Iris pigment epithelial cell (primary cell): ENCODE measurements around the gene KIF6.
"Not testable (repeated sequence)": the region's sequence is repeated elsewhere in the genome, so short reads cannot be mapped to it uniquely, and the experiment has no call there.

Experiments
- DNase-seq: peaks from one replicate; pipeline ENCODE4 v3.0.0-alpha.2; 2011; ENCODE audit warnings: low read depth

The KIF6 gene

DNA sequence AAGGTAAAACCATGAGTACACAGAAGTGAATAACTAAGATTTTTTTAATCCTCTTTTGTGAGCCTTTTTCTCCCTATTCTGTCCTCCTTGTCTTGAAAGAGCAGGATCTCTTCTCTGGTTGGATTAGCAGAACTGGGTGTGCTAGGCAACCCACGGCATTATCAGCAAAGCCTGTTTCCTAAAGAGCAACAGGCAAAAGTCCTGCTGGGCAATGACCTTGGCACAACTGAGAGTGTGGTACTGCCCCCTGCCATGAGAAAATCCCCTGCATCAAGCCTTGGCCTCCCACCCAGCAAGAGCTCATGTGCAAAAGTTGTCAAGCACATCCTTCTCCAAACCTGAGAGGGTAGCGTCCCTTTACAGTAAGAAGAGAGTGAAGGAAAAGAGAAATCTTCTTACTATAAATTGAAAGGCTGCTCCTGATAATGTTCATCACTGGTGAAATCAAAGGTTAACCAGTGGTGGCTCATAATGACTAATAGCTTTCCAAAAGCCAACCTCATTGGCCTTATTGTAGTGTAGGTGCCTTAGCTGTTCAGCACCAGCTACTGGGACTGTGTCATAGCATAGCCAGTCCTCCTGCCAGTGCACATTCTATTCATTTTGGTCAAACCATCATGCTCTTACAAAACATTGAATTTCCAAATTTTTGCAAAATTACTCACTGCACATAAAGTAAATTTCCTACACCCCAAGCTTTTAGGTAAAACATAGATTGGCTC lies 17.1 kb downstream of the KIF6 start:
- no peak for DNase-seq

DNA sequence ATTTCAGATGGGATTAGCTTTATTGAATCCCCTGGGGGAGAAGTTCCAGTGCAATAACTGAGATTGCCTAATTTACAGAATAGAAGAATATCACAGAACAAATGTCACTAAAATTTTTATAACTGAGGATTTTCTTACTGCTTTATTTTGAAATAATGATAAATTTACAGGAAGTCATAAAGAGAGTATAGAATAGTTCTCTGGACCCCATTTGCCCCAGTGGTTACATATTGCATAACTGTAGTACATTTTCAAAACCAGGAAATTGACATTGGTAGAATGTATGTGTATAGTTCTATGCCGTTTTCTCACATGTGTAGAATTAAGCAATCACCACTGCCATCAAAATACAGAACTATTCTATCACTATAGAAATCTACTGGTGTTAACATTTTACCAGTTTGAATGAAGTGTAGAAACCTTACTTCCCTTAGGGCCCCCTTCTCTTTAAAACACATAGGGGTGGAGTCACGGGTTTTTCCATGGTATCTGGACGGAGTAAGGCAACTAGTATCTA lies 18.3 kb downstream of the KIF6 start:
- no peak for DNase-seq

- DNase-seq: no peak
These were observed 22.9 kb downstream of the KIF6 start for GRCh38 chr6:39702265-39702664.

DNA sequence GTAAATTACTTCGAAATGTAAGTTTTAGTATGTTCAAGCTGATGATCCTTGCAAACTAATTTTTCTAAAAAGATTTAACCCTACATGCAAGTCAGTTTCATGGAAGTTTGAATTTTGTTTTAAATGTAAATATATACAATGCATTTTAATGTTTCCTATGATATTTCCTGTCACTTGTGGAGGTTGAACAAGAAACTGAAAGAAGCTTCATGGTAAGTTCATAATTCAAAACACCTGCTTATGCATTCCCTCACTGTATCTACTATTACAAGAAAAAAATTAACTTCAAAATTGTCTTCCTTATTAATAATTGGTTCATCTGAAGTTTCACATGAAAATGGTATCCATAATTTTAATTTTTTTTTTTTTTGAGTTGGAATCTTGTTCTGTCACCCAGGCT lies 24.8 kb downstream of the KIF6 start:
- DNase-seq: no peak

- DNase-seq: no peak
These were observed 26.4 kb downstream of the KIF6 start for GRCh38 chr6:39698789-39699188.

DNA sequence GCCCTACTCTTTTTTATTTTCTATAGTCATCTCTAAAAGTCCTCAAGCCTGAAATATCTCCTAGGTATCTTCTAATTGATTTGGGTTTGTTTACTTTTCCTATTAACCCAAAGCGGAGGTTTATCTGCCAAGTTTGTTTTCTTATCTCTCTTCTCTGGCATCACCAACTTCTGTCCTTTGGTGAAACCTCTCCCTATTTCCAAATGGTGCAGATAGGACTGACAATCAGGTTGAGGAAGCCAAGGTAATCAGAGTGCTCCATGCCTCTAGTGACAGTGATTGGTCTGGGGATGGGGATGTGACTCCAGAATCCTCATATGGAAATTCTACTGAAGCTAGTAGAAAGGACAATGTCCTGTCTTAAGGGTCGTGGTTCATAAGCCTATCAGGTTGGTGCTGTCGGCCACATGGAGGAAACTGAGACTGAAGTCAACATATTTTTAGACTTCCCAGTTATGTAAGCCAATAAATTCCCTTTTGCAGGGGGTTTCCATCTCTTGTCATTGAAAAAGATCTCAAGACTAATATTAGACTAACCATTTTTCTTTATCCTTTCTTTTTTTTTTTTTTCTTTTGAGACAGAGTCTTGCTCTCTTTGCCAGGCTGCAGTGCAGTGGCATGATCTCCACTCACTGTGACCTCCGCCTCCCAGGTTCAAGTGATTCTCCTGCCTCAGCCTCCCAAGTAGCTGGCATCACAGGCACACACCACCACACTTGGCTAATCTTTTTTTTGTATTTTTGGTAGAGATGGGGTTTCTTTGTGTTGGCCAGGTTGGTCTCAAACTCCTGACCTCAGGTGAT lies 28.0 kb downstream of the KIF6 start:
- no peak for DNase-seq

DNA sequence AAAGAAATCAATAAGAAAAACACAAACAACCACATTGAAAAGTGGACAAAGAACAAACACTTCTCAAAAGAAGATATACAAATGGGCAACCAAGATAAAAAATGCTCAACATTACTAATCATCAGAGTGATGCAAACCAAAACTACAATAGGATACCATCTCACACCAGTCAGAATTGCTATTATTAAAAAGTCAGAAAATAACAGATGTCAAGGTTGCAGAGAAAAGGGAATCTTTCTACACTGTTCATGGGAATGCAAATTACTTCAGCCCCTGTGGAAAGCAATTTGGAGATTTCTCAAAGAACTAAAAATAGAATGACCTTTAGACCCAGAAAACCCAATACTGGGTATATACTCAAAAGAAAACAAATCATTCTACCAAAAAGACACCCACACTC lies 29.8 kb downstream of the KIF6 start:
- no peak for DNase-seq

DNA sequence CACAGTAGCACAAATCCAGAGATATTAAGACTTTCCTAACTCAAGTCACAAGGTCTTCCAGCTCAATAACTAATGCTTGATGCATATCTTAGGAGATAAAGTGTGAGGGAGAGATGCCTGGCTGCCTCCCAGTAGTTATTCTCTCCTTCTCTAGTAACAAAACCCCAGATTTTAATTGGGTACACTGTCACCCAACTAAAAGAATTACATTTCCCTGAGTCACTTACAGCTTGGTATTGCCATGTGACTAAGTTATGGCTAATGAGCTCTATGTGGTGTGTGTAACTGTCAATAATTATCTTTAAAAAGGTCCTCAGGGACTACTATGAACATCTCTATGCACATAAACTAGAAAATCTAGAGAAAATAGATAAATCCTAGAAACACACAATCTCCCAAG lies 32.0 kb downstream of the KIF6 start:
- DNase-seq: no peak

DNA sequence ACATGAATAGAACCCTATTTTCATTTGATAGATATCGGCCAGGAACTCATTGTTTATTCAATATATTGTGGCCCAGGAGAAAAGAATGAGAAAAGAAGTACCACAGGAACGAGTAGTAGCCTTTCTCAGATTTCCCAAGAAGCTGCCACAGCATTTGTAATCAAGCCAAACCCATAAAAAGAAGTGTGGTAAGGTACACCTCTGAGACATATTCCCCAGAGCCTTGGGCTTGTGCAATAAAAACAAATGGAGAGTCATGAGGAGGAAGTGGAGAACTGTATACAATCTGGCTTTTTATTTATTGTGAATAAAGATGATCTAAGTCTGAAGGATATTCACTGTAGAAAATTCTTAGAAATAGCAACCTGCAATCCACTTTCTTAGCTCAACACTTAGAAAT lies 36.7 kb downstream of the KIF6 start:
- peak; percentile 89 for DNase-seq

GRCh38 chr6:39686976-39687375 lies 38.2 kb downstream of the KIF6 start:
- no peak for DNase-seq

DNA sequence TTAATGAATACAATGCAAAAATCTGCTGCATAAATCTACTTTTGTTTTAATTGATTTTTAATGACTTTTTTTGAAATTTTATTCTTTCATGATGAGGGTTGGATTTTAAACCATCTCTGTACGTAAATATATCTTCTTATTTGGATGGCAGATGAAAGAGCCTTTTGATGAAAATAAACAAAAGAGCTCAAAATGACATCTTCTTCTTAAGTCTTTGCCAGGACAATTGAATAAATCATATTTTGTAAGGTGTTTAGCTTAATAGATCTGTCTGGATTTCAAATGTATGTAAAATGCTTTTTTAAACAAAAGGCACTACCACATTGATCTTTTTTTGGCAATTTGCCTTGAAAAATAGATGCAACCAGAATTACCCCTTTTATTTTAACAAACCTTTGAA lies 39.3 kb downstream of the KIF6 start:
- DNase-seq: no peak

DNA sequence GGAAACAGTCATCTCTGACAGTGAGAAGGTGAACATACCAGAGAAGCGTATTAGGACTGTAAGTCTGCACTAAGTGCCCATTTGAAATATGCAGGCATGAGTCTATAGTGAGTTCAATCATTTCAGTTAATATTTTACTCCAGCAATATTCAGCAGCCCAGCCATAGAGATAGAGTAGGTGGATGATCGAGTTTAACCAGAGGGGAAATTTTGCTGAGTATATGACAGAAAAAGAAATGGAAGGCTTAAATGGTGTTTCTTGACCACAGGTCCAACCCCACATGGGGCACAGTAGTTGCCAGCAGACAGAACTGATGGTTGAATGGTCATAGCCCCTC lies 39.8 kb downstream of the KIF6 start:
- no peak for DNase-seq

DNA sequence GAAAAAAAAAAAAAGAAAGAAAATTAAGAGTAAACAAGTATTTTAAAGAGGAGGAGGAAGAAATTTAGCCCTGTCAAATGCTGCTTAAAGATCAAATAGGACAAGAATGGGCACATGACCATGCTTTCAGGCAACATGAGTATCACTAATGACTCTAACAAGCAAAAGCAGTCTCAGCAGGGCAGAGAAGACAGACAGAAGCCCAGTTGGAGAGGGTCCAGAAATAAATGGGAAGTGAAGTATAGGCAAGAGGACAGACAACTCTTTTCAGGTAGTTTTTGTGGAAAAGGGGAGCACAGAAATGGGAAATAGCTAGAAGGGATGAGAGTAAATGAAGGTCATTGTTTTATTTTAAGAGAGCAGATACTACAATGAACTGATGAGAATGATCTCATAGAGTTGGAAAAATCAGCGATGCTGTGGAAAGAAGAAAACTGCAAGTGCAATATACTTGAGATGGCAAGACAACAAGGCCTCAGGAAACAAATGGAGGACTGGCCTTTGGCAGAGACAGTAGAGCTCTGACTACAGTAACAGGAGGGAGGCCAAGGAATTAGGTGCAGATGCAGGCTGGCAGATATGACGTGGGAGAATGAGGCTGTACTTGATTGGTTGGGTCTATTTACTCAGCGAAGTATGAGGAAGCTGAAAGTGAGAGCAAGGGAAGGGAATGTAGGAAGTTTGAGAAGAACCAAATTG lies 40.3 kb downstream of the KIF6 start:
- DNase-seq: peak; percentile 15

GRCh38 chr6:39681674-39682121 lies 43.5 kb downstream of the KIF6 start:
- peak; percentile 78 for DNase-seq

DNA sequence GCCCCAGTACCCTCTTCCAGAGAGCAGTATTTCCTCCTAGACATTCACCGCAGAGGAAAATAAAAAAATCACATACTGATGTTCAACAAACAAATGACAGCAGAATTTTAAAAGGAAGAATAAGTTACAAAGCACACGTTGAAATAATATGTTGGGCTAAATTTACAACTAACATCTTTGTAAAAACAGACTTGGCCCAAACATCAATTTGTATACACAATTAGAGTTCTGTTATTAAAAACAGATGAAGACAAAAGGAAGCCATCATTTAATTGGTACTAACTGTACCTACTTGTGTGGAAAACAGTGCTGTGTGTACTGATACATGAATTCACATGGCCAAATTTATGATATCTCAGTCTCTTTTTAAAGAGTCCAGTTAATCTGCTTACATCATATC lies 46.3 kb downstream of the KIF6 start:
- DNase-seq: no peak

GRCh38 chr6:39677318-39677717 lies 47.9 kb downstream of the KIF6 start:
- not testable (repeated sequence) for DNase-seq

GRCh38 chr6:39670519-39670918 lies 54.7 kb downstream of the KIF6 start:
- no peak for DNase-seq

GRCh38 chr6:39669973-39670342 lies 55.2 kb downstream of the KIF6 start:
- peak; percentile 22 for DNase-seq

DNA sequence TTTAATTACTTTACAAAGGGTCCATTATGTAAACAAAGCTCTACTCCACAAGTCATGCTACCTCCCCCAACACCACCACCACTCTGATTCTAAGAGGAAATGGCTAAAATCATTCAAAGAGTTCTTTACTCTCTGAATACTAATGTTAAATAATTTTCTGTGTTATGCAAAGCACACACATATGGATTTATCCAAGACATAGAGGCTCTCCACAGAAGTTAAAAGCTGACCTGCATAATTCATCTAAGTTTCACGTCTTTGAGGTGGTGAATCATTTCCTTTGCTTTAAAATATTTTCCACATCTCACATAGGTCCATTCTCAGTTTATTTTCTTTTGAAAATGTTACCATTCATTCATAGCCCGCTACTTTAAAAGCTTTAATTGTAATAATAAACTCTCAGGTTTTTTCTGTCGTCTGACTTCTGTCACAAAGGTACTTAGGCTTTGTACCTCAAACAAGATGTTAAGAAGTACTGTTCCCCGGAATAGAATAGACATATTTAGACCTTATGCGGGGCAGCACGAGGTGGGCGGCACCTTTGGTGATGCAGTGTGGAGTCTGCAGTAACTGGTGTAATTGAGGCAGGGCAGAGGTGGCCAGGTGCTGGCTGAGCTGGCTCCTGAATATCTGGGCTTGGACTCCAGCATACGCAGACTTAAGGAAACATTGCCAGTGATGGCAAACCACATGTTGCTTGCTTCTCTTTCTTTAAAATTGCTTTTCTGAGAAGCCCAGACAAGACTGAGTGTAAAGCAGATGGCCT lies 55.8 kb downstream of the KIF6 start:
- DNase-seq: peak; percentile 75

- DNase-seq: no peak
These were observed 58.3 kb downstream of the KIF6 start for GRCh38 chr6:39666706-39667489.

DNA sequence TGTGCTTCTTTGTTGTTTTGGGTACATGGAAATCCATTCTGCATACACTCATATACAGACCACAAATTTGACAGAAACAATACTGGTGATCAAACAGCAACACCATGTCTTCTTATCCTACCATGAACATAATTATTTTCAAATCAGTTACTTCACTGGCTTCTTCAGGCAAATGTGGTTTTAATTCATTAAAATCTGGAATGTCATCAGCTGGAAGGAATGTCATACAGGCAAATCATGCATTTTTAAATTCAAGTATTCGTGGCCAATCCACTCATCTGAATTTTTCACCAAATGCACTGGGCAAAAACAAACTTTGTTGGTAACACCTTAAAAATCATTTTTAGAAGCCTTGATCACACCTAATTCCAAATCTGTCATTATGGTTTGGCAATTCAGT lies 59.3 kb downstream of the KIF6 start:
- no peak for DNase-seq
